HEK293 (cell line): ENCODE data around the gene GNG14.

ENCODE experiments used
- BCL11B ChIP-seq: fragments of 450-650 bp; formaldehyde crosslinking; IDR thresholded peaks from 2 replicates; pipeline ENCODE4 v1.5.1; 2016; ENCODE audit warnings: low read depth, missing biosample characterization, missing genetic modification characterization
- GLIS1 ChIP-seq: fragments of 450-650 bp; formaldehyde crosslinking; IDR thresholded peaks from 2 replicates; pipeline ENCODE4 v1.5.1; 2016; ENCODE audit warnings: missing biosample characterization, missing genetic modification characterization
- GLIS2 ChIP-seq: fragments of 450-650 bp; formaldehyde crosslinking; IDR thresholded peaks from 2 replicates; pipeline ENCODE4 v1.5.1; 2016; ENCODE audit warnings: missing biosample characterization, missing genetic modification characterization
- HOXA7 ChIP-seq: sonication (generic); formaldehyde crosslinking; IDR thresholded peaks from 2 replicates; pipeline ENCODE4 v1.8.1; 2022; ENCODE audit warnings: missing genetic modification reagents, borderline replicate concordance
- KLF7 ChIP-seq: fragments of 450-650 bp; formaldehyde crosslinking; IDR thresholded peaks from 2 replicates; pipeline ENCODE4 v1.5.1; 2016; ENCODE audit warnings: missing biosample characterization, missing genetic modification characterization, borderline replicate concordance
- RBAK ChIP-seq: fragments of 450-650 bp; formaldehyde crosslinking; IDR thresholded peaks from 2 replicates; pipeline ENCODE4 v1.5.1; 2016; ENCODE audit warnings: missing biosample characterization, missing genetic modification characterization
- SP2 ChIP-seq: fragments of 450-650 bp; formaldehyde crosslinking; IDR thresholded peaks from 2 replicates; pipeline ENCODE4 v1.5.1; 2016; ENCODE audit warnings: missing biosample characterization, missing genetic modification characterization
- ZFHX2 ChIP-seq: fragments of 450-650 bp; formaldehyde crosslinking; conservative IDR thresholded peaks from 2 replicates; pipeline ENCODE4 v1.5.1; 2016; ENCODE audit warnings: missing biosample characterization, missing genetic modification characterization
- ZNF10 ChIP-seq: fragments of 450-650 bp; formaldehyde crosslinking; IDR thresholded peaks from 2 replicates; pipeline ENCODE4 v1.5.1; 2017; ENCODE audit warnings: missing biosample characterization, missing genetic modification characterization
- ZNF324 ChIP-seq: fragments of 450-650 bp; formaldehyde crosslinking; IDR thresholded peaks from 2 replicates; pipeline ENCODE4 v1.5.1; 2016; ENCODE audit warnings: missing biosample characterization, missing genetic modification characterization
- ZNF335 ChIP-seq: fragments of 450-650 bp; formaldehyde crosslinking; conservative IDR thresholded peaks from 2 replicates; pipeline ENCODE4 v1.5.1; 2016; ENCODE audit warnings: missing biosample characterization, missing genetic modification characterization
- ZNF350 ChIP-seq: fragments of 450-650 bp; formaldehyde crosslinking; IDR thresholded peaks from 2 replicates; pipeline ENCODE4 v1.5.0; 2017; ENCODE audit warnings: missing biosample characterization, mild to moderate bottlenecking, missing genetic modification characterization
- ZNF394 ChIP-seq: fragments of 450-650 bp; formaldehyde crosslinking; IDR thresholded peaks from 2 replicates; pipeline ENCODE4 v1.5.1; 2016; ENCODE audit warnings: missing biosample characterization, missing genetic modification characterization, mild to moderate bottlenecking, moderate library complexity, borderline replicate concordance
- ZNF433 ChIP-seq: fragments of 450-650 bp; formaldehyde crosslinking; IDR thresholded peaks from 2 replicates; pipeline ENCODE4 v1.5.1; 2016; ENCODE audit warnings: missing biosample characterization, missing genetic modification characterization, low read depth
- ZNF514 ChIP-seq: fragments of 450-650 bp; formaldehyde crosslinking; IDR thresholded peaks from 2 replicates; pipeline ENCODE4 v1.5.1; 2016; ENCODE audit warnings: missing biosample characterization, missing genetic modification characterization
- ZNF549 ChIP-seq: fragments of 450-650 bp; IDR thresholded peaks from 2 replicates; pipeline ENCODE4 v1.5.1; 2018; ENCODE audit warnings: missing biosample characterization, missing genetic modification characterization, mild to moderate bottlenecking, inconsistent platforms, moderate library complexity
- ZNF837 ChIP-seq: fragments of 450-650 bp; formaldehyde crosslinking; IDR thresholded peaks from 2 replicates; pipeline ENCODE4 v1.5.1; 2016; ENCODE audit warnings: missing biosample characterization, missing genetic modification characterization
- ZNF843 ChIP-seq: fragments of 450-650 bp; formaldehyde crosslinking; IDR thresholded peaks from 2 replicates; pipeline ENCODE4 v1.5.1; 2016; ENCODE audit warnings: missing biosample characterization, missing genetic modification characterization
- ZXDB ChIP-seq: fragments of 450-650 bp; formaldehyde crosslinking; IDR thresholded peaks from 2 replicates; pipeline ENCODE4 v1.5.1; 2016; ENCODE audit warnings: missing biosample characterization, missing genetic modification characterization
- TF ChIP-seq, protein P1 (sequence below): fragments of 450-650 bp; formaldehyde crosslinking; IDR thresholded peaks from 2 replicates; pipeline ENCODE4 v1.5.1; 2016; ENCODE audit warnings: missing biosample characterization, missing genetic modification characterization, borderline replicate concordance
- TF ChIP-seq, protein P2 (sequence below): fragments of 450-650 bp; formaldehyde crosslinking; IDR thresholded peaks from 2 replicates; pipeline ENCODE4 v1.5.1; 2016; ENCODE audit warnings: missing biosample characterization, missing genetic modification characterization
- TF ChIP-seq, protein P3 (sequence below): fragments of 450-650 bp; formaldehyde crosslinking; IDR thresholded peaks from 2 replicates; pipeline ENCODE4 v1.5.1; 2016; ENCODE audit warnings: missing biosample characterization, missing genetic modification characterization
- TF ChIP-seq, protein P4 (sequence below): IDR thresholded peaks from 2 replicates; pipeline ENCODE4 v1.6.1; 2011; ENCODE audit warnings: mild to moderate bottlenecking, low read depth, low read length, borderline replicate concordance
- TF ChIP-seq, protein P5 (sequence below): fragments of 450-650 bp; formaldehyde crosslinking; IDR thresholded peaks from 2 replicates; pipeline ENCODE4 v1.5.1; 2016; ENCODE audit warnings: missing biosample characterization, missing genetic modification characterization

GNG14 gene

DNA sequence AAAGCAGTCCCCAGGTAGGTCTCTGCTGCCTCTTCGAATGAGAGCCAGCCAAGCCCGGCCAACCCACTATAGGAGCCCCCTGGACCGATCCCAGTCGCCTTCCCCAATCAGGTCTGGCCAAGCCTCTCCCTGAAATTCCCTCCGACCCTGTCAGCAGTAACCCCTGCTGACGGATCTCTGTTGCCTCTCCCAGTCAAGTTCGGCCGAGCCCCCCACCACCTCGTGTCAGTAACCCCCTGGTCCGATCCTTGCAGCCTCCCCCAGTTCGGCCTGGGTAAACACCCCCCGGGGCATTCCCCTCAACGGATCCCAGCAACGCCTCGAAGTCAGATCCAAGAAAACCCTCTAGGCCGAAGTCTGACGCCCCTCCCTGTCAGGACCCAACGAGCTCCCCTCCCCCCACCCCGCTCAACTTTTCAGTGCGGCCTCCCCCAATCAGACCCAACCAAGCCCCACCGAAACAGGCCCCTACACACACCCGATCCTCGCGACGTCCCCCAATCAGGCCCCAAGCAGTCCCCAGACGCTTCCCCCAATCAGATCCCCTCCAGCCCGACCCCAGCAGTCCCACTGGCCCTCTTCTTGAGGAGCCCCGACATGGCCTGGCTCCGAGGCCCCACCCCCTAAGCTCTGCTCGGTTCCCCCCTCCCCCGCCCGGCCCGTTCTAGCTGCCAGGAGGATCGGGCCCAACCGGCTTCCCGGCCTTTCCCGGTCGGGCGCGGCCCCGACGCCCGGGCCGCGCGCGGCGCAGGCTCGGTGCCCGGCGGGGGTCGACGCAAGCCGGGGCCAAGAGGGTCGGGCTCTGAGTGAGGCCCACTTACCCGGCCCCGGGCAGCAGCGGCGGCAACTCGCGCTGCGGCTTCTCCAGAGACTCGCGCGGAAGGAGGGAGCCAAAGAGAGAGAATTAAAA is 34.1 kb downstream of the GNG14 start (continued):
- TF ChIP-seq, protein P1, sequence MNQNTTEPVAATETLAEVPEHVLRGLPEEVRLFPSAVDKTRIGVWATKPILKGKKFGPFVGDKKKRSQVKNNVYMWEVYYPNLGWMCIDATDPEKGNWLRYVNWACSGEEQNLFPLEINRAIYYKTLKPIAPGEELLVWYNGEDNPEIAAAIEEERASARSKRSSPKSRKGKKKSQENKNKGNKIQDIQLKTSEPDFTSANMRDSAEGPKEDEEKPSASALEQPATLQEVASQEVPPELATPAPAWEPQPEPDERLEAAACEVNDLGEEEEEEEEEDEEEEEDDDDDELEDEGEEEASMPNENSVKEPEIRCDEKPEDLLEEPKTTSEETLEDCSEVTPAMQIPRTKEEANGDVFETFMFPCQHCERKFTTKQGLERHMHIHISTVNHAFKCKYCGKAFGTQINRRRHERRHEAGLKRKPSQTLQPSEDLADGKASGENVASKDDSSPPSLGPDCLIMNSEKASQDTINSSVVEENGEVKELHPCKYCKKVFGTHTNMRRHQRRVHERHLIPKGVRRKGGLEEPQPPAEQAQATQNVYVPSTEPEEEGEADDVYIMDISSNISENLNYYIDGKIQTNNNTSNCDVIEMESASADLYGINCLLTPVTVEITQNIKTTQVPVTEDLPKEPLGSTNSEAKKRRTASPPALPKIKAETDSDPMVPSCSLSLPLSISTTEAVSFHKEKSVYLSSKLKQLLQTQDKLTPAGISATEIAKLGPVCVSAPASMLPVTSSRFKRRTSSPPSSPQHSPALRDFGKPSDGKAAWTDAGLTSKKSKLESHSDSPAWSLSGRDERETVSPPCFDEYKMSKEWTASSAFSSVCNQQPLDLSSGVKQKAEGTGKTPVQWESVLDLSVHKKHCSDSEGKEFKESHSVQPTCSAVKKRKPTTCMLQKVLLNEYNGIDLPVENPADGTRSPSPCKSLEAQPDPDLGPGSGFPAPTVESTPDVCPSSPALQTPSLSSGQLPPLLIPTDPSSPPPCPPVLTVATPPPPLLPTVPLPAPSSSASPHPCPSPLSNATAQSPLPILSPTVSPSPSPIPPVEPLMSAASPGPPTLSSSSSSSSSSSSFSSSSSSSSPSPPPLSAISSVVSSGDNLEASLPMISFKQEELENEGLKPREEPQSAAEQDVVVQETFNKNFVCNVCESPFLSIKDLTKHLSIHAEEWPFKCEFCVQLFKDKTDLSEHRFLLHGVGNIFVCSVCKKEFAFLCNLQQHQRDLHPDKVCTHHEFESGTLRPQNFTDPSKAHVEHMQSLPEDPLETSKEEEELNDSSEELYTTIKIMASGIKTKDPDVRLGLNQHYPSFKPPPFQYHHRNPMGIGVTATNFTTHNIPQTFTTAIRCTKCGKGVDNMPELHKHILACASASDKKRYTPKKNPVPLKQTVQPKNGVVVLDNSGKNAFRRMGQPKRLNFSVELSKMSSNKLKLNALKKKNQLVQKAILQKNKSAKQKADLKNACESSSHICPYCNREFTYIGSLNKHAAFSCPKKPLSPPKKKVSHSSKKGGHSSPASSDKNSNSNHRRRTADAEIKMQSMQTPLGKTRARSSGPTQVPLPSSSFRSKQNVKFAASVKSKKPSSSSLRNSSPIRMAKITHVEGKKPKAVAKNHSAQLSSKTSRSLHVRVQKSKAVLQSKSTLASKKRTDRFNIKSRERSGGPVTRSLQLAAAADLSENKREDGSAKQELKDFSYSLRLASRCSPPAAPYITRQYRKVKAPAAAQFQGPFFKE (tag by site-specific recombination): no peak
- TF ChIP-seq ZNF394 (tag by site-specific recombination) (no peak), GLIS1 (peak; percentile 87), ZNF10 (tag by site-specific recombination) (no peak), ZNF837 (tag by site-specific recombination) (no peak), ZNF324 (tag by site-specific recombination) (no peak), ZFHX2 (tag by site-specific recombination) (no peak), ZNF433 (tag by site-specific recombination) (no peak), ZNF350 (tag by site-specific recombination) (no peak), ZNF549 (tag by site-specific recombination) (no peak), KLF7 (tag by site-specific recombination) (peak; percentile 57; the same call in 1 of the 2 replicates), BCL11B (tag by site-specific recombination) (0 out of 2 replicates have a peak, but pooled peaks have one; percentile 38), ZNF843 (tag by site-specific recombination) (no peak), ZNF514 (tag by site-specific recombination) (no peak), RBAK (tag by site-specific recombination) (no peak), SP2 (peak; percentile 45), GLIS2 (peak; percentile 86), HOXA7 (CRISPR knock-in tag) (no peak), ZXDB (no peak; the same call in 1 of the 2 replicates), ZNF335 (tag by site-specific recombination) (peak; percentile 92)
- TF ChIP-seq, protein P2, sequence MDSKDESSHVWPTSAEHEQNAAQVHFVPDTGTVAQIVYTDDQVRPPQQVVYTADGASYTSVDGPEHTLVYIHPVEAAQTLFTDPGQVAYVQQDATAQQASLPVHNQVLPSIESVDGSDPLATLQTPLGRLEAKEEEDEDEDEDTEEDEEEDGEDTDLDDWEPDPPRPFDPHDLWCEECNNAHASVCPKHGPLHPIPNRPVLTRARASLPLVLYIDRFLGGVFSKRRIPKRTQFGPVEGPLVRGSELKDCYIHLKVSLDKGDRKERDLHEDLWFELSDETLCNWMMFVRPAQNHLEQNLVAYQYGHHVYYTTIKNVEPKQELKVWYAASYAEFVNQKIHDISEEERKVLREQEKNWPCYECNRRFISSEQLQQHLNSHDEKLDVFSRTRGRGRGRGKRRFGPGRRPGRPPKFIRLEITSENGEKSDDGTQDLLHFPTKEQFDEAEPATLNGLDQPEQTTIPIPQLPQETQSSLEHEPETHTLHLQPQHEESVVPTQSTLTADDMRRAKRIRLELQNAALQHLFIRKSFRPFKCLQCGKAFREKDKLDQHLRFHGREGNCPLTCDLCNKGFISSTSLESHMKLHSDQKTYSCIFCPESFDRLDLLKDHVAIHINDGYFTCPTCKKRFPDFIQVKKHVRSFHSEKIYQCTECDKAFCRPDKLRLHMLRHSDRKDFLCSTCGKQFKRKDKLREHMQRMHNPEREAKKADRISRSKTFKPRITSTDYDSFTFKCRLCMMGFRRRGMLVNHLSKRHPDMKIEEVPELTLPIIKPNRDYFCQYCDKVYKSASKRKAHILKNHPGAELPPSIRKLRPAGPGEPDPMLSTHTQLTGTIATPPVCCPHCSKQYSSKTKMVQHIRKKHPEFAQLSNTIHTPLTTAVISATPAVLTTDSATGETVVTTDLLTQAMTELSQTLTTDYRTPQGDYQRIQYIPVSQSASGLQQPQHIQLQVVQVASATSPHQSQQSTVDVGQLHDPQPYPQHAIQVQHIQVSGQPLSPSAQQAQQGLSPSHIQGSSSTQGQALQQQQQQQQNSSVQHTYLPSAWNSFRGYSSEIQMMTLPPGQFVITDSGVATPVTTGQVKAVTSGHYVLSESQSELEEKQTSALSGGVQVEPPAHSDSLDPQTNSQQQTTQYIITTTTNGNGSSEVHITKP (tag by site-specific recombination): no peak; the same call in 1 of the 2 replicates
- TF ChIP-seq, protein P3, sequence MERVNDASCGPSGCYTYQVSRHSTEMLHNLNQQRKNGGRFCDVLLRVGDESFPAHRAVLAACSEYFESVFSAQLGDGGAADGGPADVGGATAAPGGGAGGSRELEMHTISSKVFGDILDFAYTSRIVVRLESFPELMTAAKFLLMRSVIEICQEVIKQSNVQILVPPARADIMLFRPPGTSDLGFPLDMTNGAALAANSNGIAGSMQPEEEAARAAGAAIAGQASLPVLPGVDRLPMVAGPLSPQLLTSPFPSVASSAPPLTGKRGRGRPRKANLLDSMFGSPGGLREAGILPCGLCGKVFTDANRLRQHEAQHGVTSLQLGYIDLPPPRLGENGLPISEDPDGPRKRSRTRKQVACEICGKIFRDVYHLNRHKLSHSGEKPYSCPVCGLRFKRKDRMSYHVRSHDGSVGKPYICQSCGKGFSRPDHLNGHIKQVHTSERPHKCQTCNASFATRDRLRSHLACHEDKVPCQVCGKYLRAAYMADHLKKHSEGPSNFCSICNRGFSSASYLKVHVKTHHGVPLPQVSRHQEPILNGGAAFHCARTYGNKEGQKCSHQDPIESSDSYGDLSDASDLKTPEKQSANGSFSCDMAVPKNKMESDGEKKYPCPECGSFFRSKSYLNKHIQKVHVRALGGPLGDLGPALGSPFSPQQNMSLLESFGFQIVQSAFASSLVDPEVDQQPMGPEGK (tag by site-specific recombination): peak; percentile 66; the same call in 1 of the 2 replicates
- TF ChIP-seq, protein P4, sequence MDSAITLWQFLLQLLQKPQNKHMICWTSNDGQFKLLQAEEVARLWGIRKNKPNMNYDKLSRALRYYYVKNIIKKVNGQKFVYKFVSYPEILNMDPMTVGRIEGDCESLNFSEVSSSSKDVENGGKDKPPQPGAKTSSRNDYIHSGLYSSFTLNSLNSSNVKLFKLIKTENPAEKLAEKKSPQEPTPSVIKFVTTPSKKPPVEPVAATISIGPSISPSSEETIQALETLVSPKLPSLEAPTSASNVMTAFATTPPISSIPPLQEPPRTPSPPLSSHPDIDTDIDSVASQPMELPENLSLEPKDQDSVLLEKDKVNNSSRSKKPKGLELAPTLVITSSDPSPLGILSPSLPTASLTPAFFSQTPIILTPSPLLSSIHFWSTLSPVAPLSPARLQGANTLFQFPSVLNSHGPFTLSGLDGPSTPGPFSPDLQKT: no peak
- TF ChIP-seq, protein P5, sequence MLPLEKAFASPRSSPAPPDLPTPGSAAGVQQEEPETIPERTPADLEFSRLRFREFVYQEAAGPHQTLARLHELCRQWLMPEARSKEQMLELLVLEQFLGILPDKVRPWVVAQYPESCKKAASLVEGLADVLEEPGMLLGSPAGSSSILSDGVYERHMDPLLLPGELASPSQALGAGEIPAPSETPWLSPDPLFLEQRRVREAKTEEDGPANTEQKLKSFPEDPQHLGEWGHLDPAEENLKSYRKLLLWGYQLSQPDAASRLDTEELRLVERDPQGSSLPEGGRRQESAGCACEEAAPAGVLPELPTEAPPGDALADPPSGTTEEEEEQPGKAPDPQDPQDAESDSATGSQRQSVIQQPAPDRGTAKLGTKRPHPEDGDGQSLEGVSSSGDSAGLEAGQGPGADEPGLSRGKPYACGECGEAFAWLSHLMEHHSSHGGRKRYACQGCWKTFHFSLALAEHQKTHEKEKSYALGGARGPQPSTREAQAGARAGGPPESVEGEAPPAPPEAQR (tag by site-specific recombination): no peak
